GM12878 (cell line): ENCODE measurements around the gene TMED10. TPM values are rescaled to one million over a fixed set of nuclear protein-coding genes. Genes with fewer than 3 reads are reported as not detected.

ENCODE experiments used
- ATAC-seq: fragments of 200-7000 bp; cut with Tn5 transposase; 3 replicates; pipeline ENCODE4 v1.9.1; 2020; ENCODE audit warnings: mild to moderate bottlenecking, moderate library complexity
- BruUV-seq: library from RNA; stranded (reverse); fragments of 400-500 nt; replicated peaks from 2 replicates; lab custom pipeline; 2021; lab: Mats Ljungman, UMichigan
- CTCF ChIA-PET: fragments of 300-600 bp; sonication (Branson Sonifier 250); formaldehyde crosslinking; extraction: SDS; loops from one replicate; lab custom pipeline; 2021; ENCODE audit warnings: inconsistent platforms; lab: Yijun Ruan, JAX
- POLR2A ChIA-PET: fragments of 350-600 bp; formaldehyde crosslinking; extraction: SDS; loops from one replicate; lab custom pipeline; 2021; ENCODE audit warnings: inconsistent platforms; lab: Charles Lee
- RAD21 ChIA-PET: fragments of 300-600 bp; sonication (Branson Sonifier 250); formaldehyde crosslinking; loops from one replicate; lab custom pipeline; 2023; ENCODE audit warnings: antibody characterized with exemption; ENCODE audit not compliant: unreplicated experiment; lab: Charles Lee
- SMC1A ChIA-PET: fragments of 300-600 bp; sonication (Branson Sonifier 250); formaldehyde crosslinking; loops from one replicate; lab custom pipeline; 2023; ENCODE audit not compliant: unreplicated experiment, uncharacterized antibody; lab: Charles Lee
- DNase-seq: peaks from one replicate; pipeline ENCODE4 v3.0.0-alpha.2; 2011; ENCODE audit warnings: low read depth, low spot score
- FAIRE-seq: peaks from 3 replicates; lab custom pipeline; 2011; peaks lifted over from hg19 to GRCh38; lab: Jason Lieb, UNC
- H2AFZ ChIP-seq: 2 replicates; pipeline ENCODE4 v1.6.0; 2011; ENCODE audit warnings: low read depth, low read length, control low read depth; ENCODE audit not compliant: control insufficient read depth
- H3K27ac ChIP-seq: 2 replicates; pipeline ENCODE4 v1.5.1; 2011; ENCODE audit warnings: control low read depth; ENCODE audit not compliant: control insufficient read depth, insufficient read depth
- H3K27me3 ChIP-seq, 2 experiments: replicated peaks in 1 of 2; 2 replicates each; pipeline versions ENCODE4 v1.6.0 to v1.6.1; 2011; ENCODE audit warnings: low read length in 1 of 2; ENCODE audit not compliant: control insufficient read depth in 2 of 2, insufficient read depth in 2 of 2
- H3K36me3 ChIP-seq, 2 experiments: 2 replicates each; pipeline ENCODE4 v1.5.1; 2011; ENCODE audit warnings: low read length in 1 of 2; ENCODE audit not compliant: control insufficient read depth in 2 of 2, insufficient read depth in 2 of 2
- H3K4me1 ChIP-seq: 2 replicates; pipeline ENCODE4 v1.6.1; 2011; ENCODE audit warnings: mild to moderate bottlenecking, low read length, moderate library complexity, mixed read lengths; ENCODE audit not compliant: control insufficient read depth, insufficient read depth
- H3K4me2 ChIP-seq: 2 replicates; pipeline ENCODE4 v1.6.0; 2011; ENCODE audit warnings: control low read depth; ENCODE audit not compliant: control insufficient read depth, insufficient read depth
- H3K4me3 ChIP-seq: fragments of 200-600 bp; sonication (generic); 2 replicates; pipeline ENCODE4 v1.5.1; 2016
- H3K79me2 ChIP-seq: 2 replicates; pipeline ENCODE4 v1.6.0; 2011; ENCODE audit warnings: low read length; ENCODE audit not compliant: control insufficient read depth, insufficient read depth
- H3K9ac ChIP-seq: 2 replicates; pipeline ENCODE4 v1.8.0; 2011; ENCODE audit warnings: low read length, control low read depth, mixed read lengths; ENCODE audit not compliant: control insufficient read depth, insufficient read depth
- H3K9me3 ChIP-seq: replicated peaks from 3 replicates; pipeline ENCODE4 v1.5.1; 2011; ENCODE audit warnings: mild to moderate bottlenecking, low read length; ENCODE audit not compliant: control insufficient read depth, insufficient read depth
- H4K20me1 ChIP-seq: 2 replicates; pipeline ENCODE4 v1.6.0; 2011; ENCODE audit not compliant: control insufficient read depth, insufficient read depth
- ATF7 ChIP-seq: fragments of 450-650 bp; IDR thresholded peaks from 2 replicates; pipeline ENCODE4 v1.6.1; 2016; ENCODE audit warnings: low read depth, mild to moderate bottlenecking
- CHD4 ChIP-seq: fragments of 200-600 bp; sonication (generic); IDR thresholded peaks from 2 replicates; pipeline ENCODE4 v1.6.1; 2016; ENCODE audit warnings: mild to moderate bottlenecking
- MTA3 ChIP-seq: IDR thresholded peaks from 2 replicates; pipeline ENCODE4 v1.6.1; 2012; ENCODE audit warnings: low read length, inconsistent platforms, borderline replicate concordance
- MYB ChIP-seq: fragments of 150-350 bp; IDR thresholded peaks from 2 replicates; pipeline ENCODE4 v1.6.1; 2014; ENCODE audit warnings: mild to moderate bottlenecking, low read depth, low read length, borderline replicate concordance
- NFYA ChIP-seq: IDR thresholded peaks from 2 replicates; pipeline ENCODE4 v1.6.1; 2011; ENCODE audit warnings: low read depth, mild to moderate bottlenecking, low read length, improper control_type of control experiment, borderline replicate concordance
- NRF1 ChIP-seq: conservative IDR thresholded peaks from 2 replicates; pipeline ENCODE4 v1.6.1; 2011; ENCODE audit warnings: mild to moderate bottlenecking, low read depth, low read length, improper control_type of control experiment
- POLR2AphosphoS2 ChIP-seq: IDR thresholded peaks from 2 replicates; pipeline ENCODE4 v1.6.1; 2011; ENCODE audit warnings: low read depth, mild to moderate bottlenecking, low read length, improper control_type of control experiment, moderate library complexity
- RB1 ChIP-seq: fragments of 450-650 bp; formaldehyde crosslinking; IDR thresholded peaks from 2 replicates; pipeline ENCODE4 v1.6.1; 2017; ENCODE audit warnings: mild to moderate bottlenecking, borderline replicate concordance
- SMC3 ChIP-seq: IDR thresholded peaks from 2 replicates; pipeline ENCODE4 v1.6.1; 2011; ENCODE audit warnings: low read length, improper control_type of control experiment, borderline replicate concordance
- SREBF2 ChIP-seq: IDR thresholded peaks from 2 replicates; pipeline ENCODE4 v1.6.1; 2012; ENCODE audit warnings: mild to moderate bottlenecking, low read length
- SRF ChIP-seq, 2 experiments: IDR thresholded peaks; 2 replicates each; pipeline ENCODE4 v1.6.1; 2011; ENCODE audit warnings: low read depth in 2 of 2, low read length in 2 of 2, mild to moderate bottlenecking in 1 of 2, moderate library complexity in 1 of 2
- TCF7 ChIP-seq: IDR thresholded peaks from 2 replicates; pipeline ENCODE4 v1.6.1; 2014; ENCODE audit warnings: antibody characterized with exemption, borderline replicate concordance
- WGBS: methylation state at CpG from one replicate; pipeline ENCODE4 v1.1.6; 2016; ENCODE audit warnings: low lambda C conversion rate; ENCODE audit not compliant: insufficient replicate concordance, insufficient coverage; ENCODE audit errors: missing lambda C conversion rate; 5-methylcytosine and 5-hydroxymethylcytosine counted together
- in situ Hi-C: fragments of 300-500 bp; cut with MboI; formaldehyde crosslinking; loops from 9 replicates; pipeline ENCODE4 v1.14.3; 2018; ENCODE audit warnings: mixed read lengths
- intact Hi-C: fragments of 100-400 bp; cut with micrococcal nuclease; formaldehyde crosslinking; loops from one replicate; pipeline ENCODE4 v1.14.2; 2022; ENCODE audit not compliant: unreplicated experiment
- polyA plus RNA-seq, 11 experiments: library from polyadenylated mRNA; depleted of rRNA in 4 of 11; unstranded in 6 of 11; stranded (reverse) in 5 of 11; fragments of >200 nt; fragmentation: Nextera tagmentation in 4 of 11; fragmentation: Illumina TruSeq in 1 of 11; extraction: Ambion mirVana in 4 of 11; extraction: Trizol in 1 of 11; gene quantifications; 1 replicate in 1 of 11; 2 replicates in 10 of 11; pipeline versions ENCODE4 v1.2.1 to v1.2.3, GENCODE V29; 2011 to 2016; ENCODE audit warnings: inconsistent platforms in 2 of 11, missing spikeins in 2 of 11, low read depth in 1 of 11
- total RNA-seq, 4 experiments: library from RNA; depleted of rRNA in 3 of 4; stranded (reverse); fragments of >200 nt in 3 of 4; fragmentation: Illumina TruSeq in 1 of 4; extraction: Trizol in 1 of 4; gene quantifications; 2 replicates each; pipeline versions ENCODE4 v1.2.1 to v1.2.3, GENCODE V29; 2013 to 2021
- TF ChIP-seq, protein P1 (sequence below): fragments of 450-650 bp; IDR thresholded peaks from 2 replicates; pipeline ENCODE4 v1.6.1; 2018; ENCODE audit warnings: borderline replicate concordance, mild to moderate bottlenecking; ENCODE audit not compliant: partially characterized antibody
- TF ChIP-seq, protein P2 (sequence below): fragments of 450-650 bp; conservative IDR thresholded peaks from 2 replicates; pipeline ENCODE4 v1.6.1; 2017; ENCODE audit warnings: mild to moderate bottlenecking, moderate library complexity

The TMED10 gene
- total and polyA plus RNA-seq, 10 of the 15 experiments (the other 5 are each of a cell fraction or from before 2014, with no cell fraction given), result 99.8 to 270 (median 180) TPM

DNA sequence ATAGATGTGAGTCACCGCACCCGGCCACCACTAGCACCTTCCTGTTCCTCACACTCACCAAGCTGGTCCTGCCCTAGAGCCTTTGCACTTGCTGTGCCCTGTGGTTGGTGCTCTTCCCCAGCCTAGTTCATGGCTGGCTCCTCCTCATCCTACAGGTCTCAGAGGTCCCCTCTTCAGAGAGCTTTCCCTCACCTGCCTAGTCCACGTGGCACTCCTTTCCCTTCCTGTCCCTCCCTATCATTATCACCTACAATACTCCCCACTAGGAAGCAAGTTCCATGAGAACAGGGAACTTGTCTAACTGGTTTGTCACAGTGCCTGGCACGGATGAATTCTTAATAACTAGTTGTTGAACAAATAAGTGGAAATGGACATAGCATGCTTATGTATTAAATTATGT lies 24.0 kb upstream of the TMED10 start (continued):
- TF ChIP-seq TCF7, result no peak
- TF ChIP-seq NRF1, result no peak

DNA sequence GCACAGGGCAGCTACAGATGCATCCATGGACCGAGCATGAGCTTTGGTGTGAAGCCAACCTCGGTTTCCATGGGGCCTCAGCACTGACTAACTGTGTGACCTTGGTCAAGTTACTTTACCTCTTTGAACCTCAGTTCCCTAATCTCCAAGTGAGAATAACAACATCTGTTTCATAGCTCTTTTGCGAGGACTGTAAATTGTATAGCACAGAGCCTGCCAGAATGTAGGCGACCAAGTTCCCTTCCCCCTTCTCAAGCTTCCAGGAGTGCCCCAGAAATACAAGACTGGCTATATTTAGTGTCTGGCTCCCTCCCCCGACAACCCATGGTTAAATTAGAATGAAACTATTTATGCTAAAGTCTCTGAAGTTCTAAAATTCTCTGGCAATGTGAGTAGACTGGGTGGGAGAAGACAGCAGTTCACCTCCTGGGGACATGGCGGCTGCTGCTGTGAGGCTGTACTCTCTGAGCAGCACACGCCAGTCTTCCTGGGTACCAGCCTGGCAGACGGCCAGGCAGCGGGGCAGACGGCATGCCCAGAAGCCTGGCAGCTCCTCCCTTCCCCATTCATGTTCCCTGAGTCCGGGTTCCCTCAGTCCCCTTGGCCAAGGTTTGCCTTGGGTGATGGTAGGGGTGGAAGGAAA lies 22.0 kb upstream of the TMED10 start:
- no peak for TF ChIP-seq POLR2AphosphoS2
- TF ChIP-seq RB1, result no peak
- no peak for TF ChIP-seq SMC3
- TF ChIP-seq SRF (IDR thresholded peaks at IDR 0.05; ENCODE audit: low read depth in 2 of 2, low read length in 2 of 2), result no peak
- TF ChIP-seq, protein P1, sequence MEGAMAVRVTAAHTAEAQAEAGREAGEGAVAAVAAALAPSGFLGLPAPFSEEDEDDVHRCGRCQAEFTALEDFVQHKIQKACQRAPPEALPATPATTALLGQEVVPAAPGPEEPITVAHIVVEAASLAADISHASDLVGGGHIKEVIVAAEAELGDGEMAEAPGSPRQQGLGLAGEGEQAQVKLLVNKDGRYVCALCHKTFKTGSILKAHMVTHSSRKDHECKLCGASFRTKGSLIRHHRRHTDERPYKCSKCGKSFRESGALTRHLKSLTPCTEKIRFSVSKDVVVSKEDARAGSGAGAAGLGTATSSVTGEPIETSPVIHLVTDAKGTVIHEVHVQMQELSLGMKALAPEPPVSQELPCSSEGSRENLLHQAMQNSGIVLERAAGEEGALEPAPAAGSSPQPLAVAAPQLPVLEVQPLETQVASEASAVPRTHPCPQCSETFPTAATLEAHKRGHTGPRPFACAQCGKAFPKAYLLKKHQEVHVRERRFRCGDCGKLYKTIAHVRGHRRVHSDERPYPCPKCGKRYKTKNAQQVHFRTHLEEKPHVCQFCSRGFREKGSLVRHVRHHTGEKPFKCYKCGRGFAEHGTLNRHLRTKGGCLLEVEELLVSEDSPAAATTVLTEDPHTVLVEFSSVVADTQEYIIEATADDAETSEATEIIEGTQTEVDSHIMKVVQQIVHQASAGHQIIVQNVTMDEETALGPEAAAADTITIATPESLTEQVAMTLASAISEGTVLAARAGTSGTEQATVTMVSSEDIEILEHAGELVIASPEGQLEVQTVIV, result no peak
- TF ChIP-seq SREBF2, result no peak
- no peak for TF ChIP-seq NFYA
- TF ChIP-seq MYB, result no peak
- no peak for TF ChIP-seq MTA3
- TF ChIP-seq, protein P2, sequence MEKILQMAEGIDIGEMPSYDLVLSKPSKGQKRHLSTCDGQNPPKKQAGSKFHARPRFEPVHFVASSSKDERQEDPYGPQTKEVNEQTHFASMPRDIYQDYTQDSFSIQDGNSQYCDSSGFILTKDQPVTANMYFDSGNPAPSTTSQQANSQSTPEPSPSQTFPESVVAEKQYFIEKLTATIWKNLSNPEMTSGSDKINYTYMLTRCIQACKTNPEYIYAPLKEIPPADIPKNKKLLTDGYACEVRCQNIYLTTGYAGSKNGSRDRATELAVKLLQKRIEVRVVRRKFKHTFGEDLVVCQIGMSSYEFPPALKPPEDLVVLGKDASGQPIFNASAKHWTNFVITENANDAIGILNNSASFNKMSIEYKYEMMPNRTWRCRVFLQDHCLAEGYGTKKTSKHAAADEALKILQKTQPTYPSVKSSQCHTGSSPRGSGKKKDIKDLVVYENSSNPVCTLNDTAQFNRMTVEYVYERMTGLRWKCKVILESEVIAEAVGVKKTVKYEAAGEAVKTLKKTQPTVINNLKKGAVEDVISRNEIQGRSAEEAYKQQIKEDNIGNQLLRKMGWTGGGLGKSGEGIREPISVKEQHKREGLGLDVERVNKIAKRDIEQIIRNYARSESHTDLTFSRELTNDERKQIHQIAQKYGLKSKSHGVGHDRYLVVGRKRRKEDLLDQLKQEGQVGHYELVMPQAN, result no peak
- no peak for TF ChIP-seq CHD4
- no peak for TF ChIP-seq ATF7
- no TSS peak for BruUV-seq
- Histone ChIP-seq H3K27ac (no peak overlapping the region), H4K20me1 (no peaks in the 10 kb centered on the region), H2AFZ (no peak overlapping the region), H3K36me3 (no peaks in the 10 kb centered on the region), H3K79me2 (no peaks in the 10 kb centered on the region), H3K9me3 (no peaks in the 10 kb centered on the region), H3K4me1 (no peaks in the 10 kb centered on the region), H3K4me3 (no peak overlapping the region), H3K9ac (no peak overlapping the region), H3K4me2 (no peak overlapping the region), H3K27me3 (0 out of 4 replicates have a peak, but pooled peaks cover 0 to 2% of the 10 kb centered on the region in 2 experiments)
- ChIA-PET RAD21 (no interaction called here), CTCF (no interaction called here), POLR2A (no interaction called here), SMC1A (no interaction called here)
- FAIRE-seq, result no peak
- no peak for ATAC-seq
- intact Hi-C loops, result no loop called here
- DNase-seq, result no peak
- in situ Hi-C loops, result no loop called here
- 55% methylated on average over 11 of the region's 11 CpGs for WGBS
